ENCODE data around the gene SERPIND1.

Gene SERPIND1

DNA sequence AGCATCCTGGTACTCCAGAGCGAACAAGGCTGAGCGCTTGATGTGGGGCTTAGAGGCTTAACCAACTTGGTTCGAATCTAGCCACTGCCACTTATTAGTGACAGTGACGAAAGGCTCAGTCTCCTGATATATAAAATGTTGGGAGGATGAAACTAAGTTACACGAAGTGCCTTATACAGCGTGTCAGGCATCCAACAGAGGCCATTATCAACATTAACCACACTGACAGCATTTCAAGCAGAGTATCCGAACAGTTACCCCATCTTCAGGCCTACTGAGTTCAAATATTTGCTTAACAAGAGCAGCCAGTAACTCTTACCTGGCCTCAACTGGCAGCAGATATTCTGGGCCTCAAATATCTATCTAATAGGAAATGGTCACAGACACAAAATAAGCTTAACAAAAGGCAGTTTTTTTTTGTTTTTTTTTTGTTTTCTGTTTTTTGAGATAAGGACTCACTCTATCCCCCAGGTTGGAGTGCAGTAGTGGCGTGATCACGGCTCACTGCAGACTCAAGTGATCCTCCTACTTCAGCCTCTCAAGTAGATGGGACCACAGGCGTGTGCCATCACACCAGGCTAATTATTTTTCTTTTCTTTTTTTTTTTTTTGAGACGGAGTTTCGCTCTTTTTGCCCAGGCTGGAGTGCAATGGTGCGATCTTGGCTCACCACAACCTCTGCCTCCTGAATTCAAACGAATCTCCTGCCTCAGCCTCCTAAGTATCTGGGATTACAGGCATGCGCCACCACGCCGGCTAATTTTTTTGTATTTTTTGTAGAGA, 2.9 kb downstream of the SERPIND1 start:
- DNase-seq = no peak

GRCh38 chr22:20777420-20778177, 3.7 kb downstream of the SERPIND1 start:
- DNase-seq = no peak

GRCh38 chr22:20779014-20779817, 5.3 kb downstream of the SERPIND1 start:
- DNase-seq = no peak

- no peak for DNase-seq
These were observed 5.9 kb downstream of the SERPIND1 start for GRCh38 chr22:20779818-20780158.

GRCh38 chr22:20781272-20781990, 7.5 kb downstream of the SERPIND1 start:
- DNase-seq = no peak

- no peak for DNase-seq
These were observed 8.2 kb downstream of the SERPIND1 start for GRCh38 chr22:20782083-20782482.

DNA sequence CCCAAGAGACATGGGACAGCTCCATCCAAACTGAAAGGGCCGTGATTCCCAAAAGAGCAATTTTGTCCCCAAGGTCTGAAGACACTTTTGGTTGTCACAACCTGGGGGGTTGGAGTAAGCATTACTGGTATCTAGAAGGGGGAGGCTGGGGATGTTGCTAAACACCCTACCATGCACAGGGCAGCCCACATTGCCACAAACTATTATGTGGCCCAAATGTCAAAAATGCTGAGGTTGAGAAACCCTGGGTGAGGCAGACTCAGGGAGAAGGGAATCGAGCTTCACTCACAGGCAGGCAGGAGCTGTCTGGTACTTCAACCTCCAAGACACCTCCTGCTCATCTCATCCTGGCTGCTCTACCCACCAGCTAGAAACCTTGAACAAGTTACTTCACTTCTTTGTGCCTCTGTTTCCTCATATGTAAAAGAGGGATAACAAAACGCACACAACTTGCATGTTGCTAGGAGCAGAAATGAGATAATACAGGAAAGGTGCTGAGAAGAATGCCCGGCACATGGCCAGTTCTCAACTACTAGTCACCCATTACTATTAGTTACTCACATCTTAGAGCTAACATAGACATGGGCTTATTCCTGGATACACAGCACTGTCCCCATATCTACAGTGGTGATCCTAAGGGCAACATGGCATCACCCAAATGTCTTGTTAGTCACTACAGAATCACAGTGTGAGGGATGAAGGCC, 8.8 kb downstream of the SERPIND1 start:
- DNase-seq = no peak

DNA sequence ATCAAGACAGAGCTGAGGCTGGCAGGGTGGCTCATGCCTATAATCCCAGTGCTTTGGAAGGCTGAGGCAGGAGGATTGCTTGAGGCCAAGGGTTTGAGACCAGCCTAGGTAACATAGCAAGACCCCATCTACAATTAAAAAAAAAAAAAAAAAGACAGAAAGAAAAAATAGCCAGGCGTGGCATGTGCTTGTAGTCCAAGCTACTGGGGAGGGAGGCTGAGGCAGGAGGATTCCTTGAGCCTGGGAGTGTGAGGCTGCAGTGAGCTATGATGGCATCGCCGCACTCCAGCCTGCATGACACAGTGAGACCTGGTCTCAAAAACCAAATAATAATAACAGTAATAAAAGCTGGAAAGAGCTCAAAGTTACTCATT, 9.4 kb downstream of the SERPIND1 start:
- no peak for DNase-seq

DNA sequence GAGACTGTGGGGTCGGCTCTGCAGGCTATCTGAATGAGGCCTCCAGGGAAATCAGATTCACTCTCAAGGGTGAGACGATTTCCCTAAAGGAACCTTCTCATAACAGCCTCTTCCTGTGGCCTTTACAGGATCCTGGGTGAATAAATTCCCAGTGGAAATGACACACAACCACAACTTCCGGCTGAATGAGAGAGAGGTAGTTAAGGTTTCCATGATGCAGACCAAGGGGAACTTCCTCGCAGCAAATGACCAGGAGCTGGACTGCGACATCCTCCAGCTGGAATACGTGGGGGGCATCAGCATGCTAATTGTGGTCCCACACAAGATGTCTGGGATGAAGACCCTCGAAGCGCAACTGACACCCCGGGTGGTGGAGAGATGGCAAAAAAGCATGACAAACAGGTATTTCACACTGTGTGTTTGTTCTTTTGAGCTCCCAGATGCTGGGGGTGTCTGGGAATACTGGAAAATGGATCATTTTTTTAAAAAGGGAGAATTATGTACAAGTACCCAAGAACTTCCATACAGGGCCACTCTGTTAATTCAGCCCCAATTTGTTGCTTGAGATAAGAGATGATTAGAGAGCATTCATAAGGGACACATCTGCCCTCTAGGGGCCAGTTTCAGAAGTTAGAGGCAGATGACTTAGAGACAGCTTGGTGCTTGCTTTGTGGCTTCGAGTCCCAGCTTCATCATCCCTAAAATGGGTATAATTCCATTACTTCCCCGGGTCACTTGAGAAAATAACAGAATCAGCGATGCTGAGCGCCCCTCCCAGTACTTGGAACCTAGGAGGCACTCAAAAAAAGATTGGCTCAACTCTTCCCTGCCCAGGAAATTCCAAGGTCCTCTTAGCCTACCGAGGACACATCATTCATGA, 10.2 kb downstream of the SERPIND1 start:
- DNase-seq = peak; percentile 51

GRCh38 chr22:20785415-20785814, 11.5 kb downstream of the SERPIND1 start:
- DNase-seq = no peak

DNA sequence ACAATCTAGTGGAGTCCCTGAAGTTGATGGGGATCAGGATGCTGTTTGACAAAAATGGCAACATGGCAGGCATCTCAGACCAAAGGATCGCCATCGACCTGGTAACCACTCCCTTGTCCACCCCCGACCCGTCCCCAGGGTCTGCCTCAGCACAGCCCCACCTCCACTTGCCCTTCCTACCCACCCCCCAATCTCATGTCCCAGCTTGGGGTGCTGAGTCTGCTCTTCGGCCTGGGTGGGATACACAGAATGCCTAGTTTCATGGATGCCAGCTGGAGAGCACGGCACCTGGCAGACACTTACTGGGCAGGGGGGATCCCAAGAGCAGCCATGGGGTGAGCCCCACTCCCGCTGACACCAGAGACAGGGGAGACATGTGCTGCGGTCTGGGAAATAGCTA, 12.1 kb downstream of the SERPIND1 start:
- no peak for DNase-seq

DNA sequence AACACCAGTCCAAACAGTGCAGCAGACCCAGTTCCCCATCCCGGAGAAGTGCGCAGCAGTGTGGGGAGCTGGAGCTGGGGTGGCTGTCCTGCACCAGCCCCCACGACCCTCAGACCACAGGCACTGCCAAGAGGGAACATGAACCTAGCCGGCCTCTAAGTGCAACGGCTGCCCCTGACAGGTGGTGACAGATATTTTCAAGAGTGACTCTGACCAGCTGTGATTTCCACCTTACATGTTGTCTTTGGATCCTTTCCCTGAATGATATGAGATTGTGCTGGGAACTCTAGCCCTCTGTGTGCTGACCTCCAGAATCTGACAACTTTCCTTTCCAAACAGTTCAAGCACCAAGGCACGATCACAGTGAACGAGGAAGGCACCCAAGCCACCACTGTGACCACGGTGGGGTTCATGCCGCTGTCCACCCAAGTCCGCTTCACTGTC, 12.6 kb downstream of the SERPIND1 start:
- DNase-seq = no peak

GRCh38 chr22:20787223-20787622, 13.3 kb downstream of the SERPIND1 start:
- DNase-seq = no peak

DNA sequence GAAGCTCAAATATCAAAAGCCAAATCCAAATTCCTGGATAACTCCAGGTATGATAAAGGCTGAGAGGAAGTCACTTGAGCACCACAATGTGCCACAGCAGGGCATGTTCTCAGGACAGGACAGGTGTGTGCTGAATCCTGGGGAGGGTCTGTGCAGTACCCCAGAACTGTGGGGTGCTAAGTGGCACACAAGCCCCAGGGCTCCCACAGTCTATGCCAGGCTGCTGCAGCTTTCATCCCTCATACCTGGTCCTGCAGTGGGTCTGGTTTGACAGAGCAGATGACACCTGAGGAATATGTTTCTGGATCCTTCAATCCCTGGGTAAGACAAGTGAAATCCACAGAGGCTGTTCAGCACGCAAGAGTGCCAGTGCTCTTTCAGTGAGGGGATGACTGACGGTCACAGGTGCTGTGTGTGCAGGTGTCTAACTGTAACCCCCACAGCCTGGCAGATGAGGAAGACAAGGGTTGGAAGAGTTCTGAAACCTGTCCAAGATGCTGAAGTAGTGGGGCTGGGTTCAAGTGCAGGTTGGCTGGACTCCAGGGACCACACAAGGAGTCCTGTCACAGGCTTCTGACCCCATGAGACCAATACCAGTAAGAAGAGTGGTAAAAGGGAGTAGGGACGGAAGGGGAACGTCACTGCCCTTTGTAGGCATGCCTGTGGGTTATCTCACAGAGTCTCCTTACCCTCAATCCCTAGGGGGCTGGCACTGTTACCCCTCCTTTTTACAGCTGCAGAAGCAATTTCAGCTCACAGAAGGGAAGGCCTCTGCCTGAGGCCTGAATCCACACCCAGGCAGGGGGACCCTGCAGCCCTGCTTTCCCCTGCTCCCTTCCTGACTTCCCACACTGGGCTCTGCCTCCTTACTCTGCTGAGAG, 14.1 kb downstream of the SERPIND1 start:
- no peak for DNase-seq

DNA sequence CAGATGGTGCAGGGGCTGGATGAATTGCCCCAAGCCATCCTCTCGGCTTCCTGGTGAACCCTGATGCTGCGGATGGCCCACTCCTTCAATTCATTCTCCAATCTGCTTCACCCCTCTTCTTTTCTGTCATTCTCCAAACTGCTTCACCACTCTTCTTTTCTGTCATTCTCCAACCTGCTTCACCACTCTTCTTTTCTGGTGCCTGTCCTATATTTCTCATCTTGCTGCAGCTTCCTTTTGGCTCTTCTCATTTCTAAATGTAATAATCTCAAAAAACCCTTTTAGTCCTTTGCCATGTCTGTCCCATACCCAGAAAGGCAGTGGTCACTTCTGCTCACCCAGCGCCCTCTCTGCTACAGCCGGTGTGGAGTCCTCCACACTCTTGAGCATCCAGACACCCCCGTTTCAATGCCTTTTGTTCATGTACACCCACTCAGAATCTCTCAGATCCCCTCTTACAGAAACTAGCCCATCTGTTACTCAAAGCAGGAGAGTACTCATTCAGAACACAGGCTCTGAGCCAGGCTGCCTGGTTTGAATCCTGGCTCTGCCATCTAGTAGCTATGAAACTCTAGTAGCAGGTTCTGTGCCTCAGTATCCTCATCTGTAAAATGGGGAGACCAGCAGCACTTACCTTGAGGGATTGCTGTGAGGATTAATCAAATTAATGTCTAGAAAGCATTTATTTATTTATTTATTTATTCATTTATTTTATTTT, 14.9 kb downstream of the SERPIND1 start:
- no peak for DNase-seq

GRCh38 chr22:20792221-20792965, 18.5 kb downstream of the SERPIND1 start:
- DNase-seq = no peak

- no peak for DNase-seq
These were observed 19.2 kb downstream of the SERPIND1 start for GRCh38 chr22:20792966-20793728.

Data from NCI-H1436 (cell line).